Endothelial cell of umbilical vein (primary cell): Measurements from ENCODE around the gene ATRIP. TPM values are rescaled to one million over a fixed set of nuclear protein-coding genes. Genes with fewer than 3 reads are reported as not detected.

Source experiments
- BruUV-seq: library from RNA; stranded (reverse); fragments of 400-500 nt; replicated peaks from 2 replicates; lab custom pipeline; 2021; lab: Mats Ljungman, UMichigan
- CTCF ChIA-PET: fragments of 300-600, 350-600 bp; sonication (Branson Sonifier 250); formaldehyde crosslinking; loops from one replicate; lab custom pipeline; 2021; ENCODE audit warnings: antibody characterized with exemption, inconsistent platforms; lab: Charles Lee
- POLR2A ChIA-PET: fragments of 300-600, 350-600 bp; sonication (Branson Sonifier 250); formaldehyde crosslinking; loops from one replicate; lab custom pipeline; 2021; ENCODE audit warnings: antibody characterized with exemption, inconsistent platforms; lab: Charles Lee
- DNase-seq: peaks from one replicate; pipeline ENCODE4 v3.0.0-alpha.2; 2011; ENCODE audit warnings: low read depth, low spot score
- FAIRE-seq: peaks from 2 replicates; lab custom pipeline; 2011; peaks lifted over from hg19 to GRCh38; lab: Jason Lieb, UNC
- H2AFZ ChIP-seq: 2 replicates; pipeline ENCODE4 v1.6.0; 2012; ENCODE audit warnings: low read depth, low read length, control low read depth, inconsistent platforms
- H3K27ac ChIP-seq: 2 replicates; pipeline ENCODE4 v1.5.1; 2011; ENCODE audit warnings: low read depth, mild to moderate bottlenecking, control low read depth, low read length, moderate library complexity; ENCODE audit not compliant: insufficient read depth
- H3K27me3 ChIP-seq, 2 experiments: 2 replicates each; pipeline versions ENCODE4 v1.6.0 to v1.6.1; 2011; ENCODE audit warnings: low read length in 2 of 2, mixed read lengths in 1 of 2; ENCODE audit not compliant: control insufficient read depth in 2 of 2, insufficient read depth in 2 of 2
- H3K36me3 ChIP-seq, 2 experiments: 2 replicates in 1 of 2; 3 replicates in 1 of 2; pipeline ENCODE4 v1.5.1; 2011; ENCODE audit warnings: low read length in 2 of 2, mild to moderate bottlenecking in 1 of 2, moderate library complexity in 1 of 2; ENCODE audit not compliant: control insufficient read depth in 2 of 2, insufficient read depth in 2 of 2; ENCODE audit errors: extremely low read depth in 1 of 2
- H3K4me1 ChIP-seq: 3 replicates; pipeline ENCODE4 v1.5.1; 2011; ENCODE audit warnings: mild to moderate bottlenecking, low read length; ENCODE audit not compliant: control insufficient read depth, insufficient read depth; ENCODE audit errors: extremely low read depth
- H3K4me2 ChIP-seq: 2 replicates; pipeline ENCODE4 v1.6.1; 2011; ENCODE audit warnings: low read length, control low read depth, mixed read lengths; ENCODE audit not compliant: insufficient read depth
- H3K4me3 ChIP-seq, 3 experiments: fragments of 200-600 bp in 1 of 3; sonication (generic), shearing (Covaris generic) in 1 of 3; replicated peaks in 1 of 3; 2 replicates each; pipeline ENCODE4 v1.5.1; 2011 to 2016; ENCODE audit warnings: control low read depth in 3 of 3, low read length in 3 of 3, mild to moderate bottlenecking in 2 of 3, inconsistent platforms in 1 of 3, low read depth in 1 of 3, moderate library complexity in 1 of 3; ENCODE audit not compliant: insufficient read depth in 1 of 3
- H3K79me2 ChIP-seq: 2 replicates; pipeline ENCODE4 v1.6.0; 2012; ENCODE audit warnings: low read length, inconsistent platforms; ENCODE audit not compliant: control insufficient read depth, insufficient read depth
- H3K9ac ChIP-seq: replicated peaks from 2 replicates; pipeline ENCODE3; 2011; ENCODE audit warnings: low read length, control low read depth; ENCODE audit not compliant: insufficient read depth; ENCODE audit errors: extremely low read depth
- H3K9me1 ChIP-seq: replicated peaks from 3 replicates; pipeline ENCODE4 v1.6.0; 2011; ENCODE audit warnings: mild to moderate bottlenecking, low read length; ENCODE audit not compliant: control insufficient read depth, insufficient read depth; ENCODE audit errors: extremely low read depth
- H3K9me3 ChIP-seq: replicated peaks from 2 replicates; pipeline ENCODE4 v1.5.1; 2012; ENCODE audit warnings: low read length, inconsistent platforms; ENCODE audit not compliant: control insufficient read depth, insufficient read depth
- H4K20me1 ChIP-seq: replicated peaks from 2 replicates; pipeline ENCODE3; 2011; ENCODE audit warnings: mild to moderate bottlenecking, low read length; ENCODE audit not compliant: control insufficient read depth, insufficient read depth; ENCODE audit errors: extremely low read depth
- EZH2 ChIP-seq: IDR thresholded peaks from 2 replicates; pipeline ENCODE4 v1.6.1; 2012; ENCODE audit warnings: borderline replicate concordance, low read depth, mild to moderate bottlenecking, moderate library complexity, low read length, inconsistent platforms; ENCODE audit not compliant: severe bottlenecking
- FOS ChIP-seq: IDR thresholded peaks from 2 replicates; pipeline ENCODE4 v1.6.1; 2011; ENCODE audit warnings: mild to moderate bottlenecking, low read length, moderate library complexity, borderline replicate concordance; ENCODE audit not compliant: insufficient read depth
- GATA2 ChIP-seq: IDR thresholded peaks from 2 replicates; pipeline ENCODE4 v1.7.0; 2011; ENCODE audit warnings: low read depth, mild to moderate bottlenecking, moderate library complexity, mixed read lengths, low read length; ENCODE audit not compliant: insufficient read length, insufficient read depth
- POLR2A ChIP-seq: IDR thresholded peaks from 2 replicates; pipeline ENCODE4 v1.6.1; 2012; ENCODE audit warnings: low read depth, mild to moderate bottlenecking, control low read depth, low read length
- POLR2AphosphoS5 ChIP-seq: IDR thresholded peaks from 2 replicates; pipeline ENCODE4 v1.6.1; 2012; ENCODE audit warnings: low read depth, mild to moderate bottlenecking, control low read depth, low read length, moderate library complexity; ENCODE audit not compliant: insufficient read depth
- dilution Hi-C: fragments of 300-500 bp; cut with MboI; formaldehyde crosslinking; loops from one replicate; pipeline ENCODE4 v1.15.0; 2019; ENCODE audit warnings: low sequenced_read_pairs; ENCODE audit not compliant: extremely low pct_ligation_motif_present
- intact Hi-C: fragments of 100-400 bp; cut with micrococcal nuclease; formaldehyde crosslinking; loops from one replicate; pipeline ENCODE4 v1.10.0; 2022
- polyA plus RNA-seq, 4 experiments: library from polyadenylated mRNA; depleted of rRNA in 3 of 4; stranded (reverse) in 3 of 4; unstranded in 1 of 4; fragments of >200 nt; gene quantifications; 2 replicates each; pipeline versions ENCODE4 v1.2.1 to v1.2.3, GENCODE V29; 2011 to 2012; ENCODE audit warnings: missing spikeins in 1 of 4
- total RNA-seq: library from RNA; stranded (reverse); gene quantifications from 2 replicates; pipeline ENCODE4 v1.2.3, GENCODE V29; 2021
- TF ChIP-seq, protein P1 (sequence below), 2 donors: IDR thresholded peaks; 1 replicate in 1 of 2; 2 replicates in 1 of 2; pipeline ENCODE4 v1.5.1; 2011; ENCODE audit warnings: low read length in 2 of 2, mild to moderate bottlenecking in 2 of 2, moderate library complexity in 2 of 2, control low read depth in 1 of 2, inconsistent platforms in 1 of 2, low read depth in 1 of 2; ENCODE audit not compliant: insufficient read depth in 1 of 2; ENCODE audit errors: extremely low read depth in 1 of 2
- TF ChIP-seq, protein P2 (sequence below): IDR thresholded peaks from 2 replicates; pipeline ENCODE4 v1.6.1; 2011; ENCODE audit not compliant: insufficient read depth, insufficient read length

The ATRIP gene
- total and polyA plus RNA-seq, 2 donors (not counting 3 experiments of a cell fraction or from before 2014, with no cell fraction given), result 10.6 to 14.7 TPM

DNA sequence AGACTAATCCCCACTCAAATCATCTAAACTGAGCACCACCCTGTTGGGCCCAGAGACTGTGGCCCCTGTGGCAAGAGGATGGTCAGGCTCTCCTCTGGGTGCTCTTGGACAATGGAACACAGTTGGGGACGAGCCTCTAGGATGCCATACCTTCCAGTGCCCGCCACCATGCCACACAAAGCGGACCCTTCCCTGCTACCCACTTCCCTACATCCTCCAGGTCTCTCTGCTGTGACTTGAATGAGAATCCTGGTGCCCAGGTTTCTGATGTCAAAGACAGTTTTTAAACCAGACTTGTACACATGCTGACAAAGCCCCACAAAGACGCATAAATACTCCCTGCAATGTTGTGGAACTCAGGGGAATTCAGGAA lies 11.3 kb upstream of the ATRIP start:
- Histone ChIP-seq H3K4me1 (peaks cover 9% of the 10 kb centered on the region), H2AFZ (no peak overlapping the region), H3K4me3 (no peak overlapping the region), H3K9me1 (no peaks in the 10 kb centered on the region), H4K20me1 (no peaks in the 10 kb centered on the region), H3K36me3 (peaks cover 0 to 9% of the 10 kb centered on the region in 2 experiments), H3K4me2 (no peak overlapping the region), H3K79me2 (peaks cover 3% of the 10 kb centered on the region), H3K27me3 (no peaks in the 10 kb centered on the region), H3K9me3 (no peaks in the 10 kb centered on the region), H3K27ac (no peak overlapping the region), H3K9ac (no peak overlapping the region)
- FAIRE-seq, result no peak
- CTCF ChIA-PET, result interaction anchor here (0.8 to 10.4 kb wide), 40 partner anchors 9 to 278 kb away, joined by 3 to 723 read pairs (median 22); partner anchors contain the start of genes ATRIP, CAMP, CDC25A and NME6
- dilution Hi-C loops, result no loop called here
- BruUV-seq, result no TSS peak
- DNase-seq, result no peak
- intact Hi-C loops, result no loop called here
- POLR2A ChIA-PET, result interaction anchor here (1.5 kb wide), 1 partner anchor 34 kb away, joined by 7 read pairs; no protein-coding TSS in a partner anchor
- TF ChIP-seq EZH2 (no peak), FOS (no peak), GATA2 (no peak)

DNA sequence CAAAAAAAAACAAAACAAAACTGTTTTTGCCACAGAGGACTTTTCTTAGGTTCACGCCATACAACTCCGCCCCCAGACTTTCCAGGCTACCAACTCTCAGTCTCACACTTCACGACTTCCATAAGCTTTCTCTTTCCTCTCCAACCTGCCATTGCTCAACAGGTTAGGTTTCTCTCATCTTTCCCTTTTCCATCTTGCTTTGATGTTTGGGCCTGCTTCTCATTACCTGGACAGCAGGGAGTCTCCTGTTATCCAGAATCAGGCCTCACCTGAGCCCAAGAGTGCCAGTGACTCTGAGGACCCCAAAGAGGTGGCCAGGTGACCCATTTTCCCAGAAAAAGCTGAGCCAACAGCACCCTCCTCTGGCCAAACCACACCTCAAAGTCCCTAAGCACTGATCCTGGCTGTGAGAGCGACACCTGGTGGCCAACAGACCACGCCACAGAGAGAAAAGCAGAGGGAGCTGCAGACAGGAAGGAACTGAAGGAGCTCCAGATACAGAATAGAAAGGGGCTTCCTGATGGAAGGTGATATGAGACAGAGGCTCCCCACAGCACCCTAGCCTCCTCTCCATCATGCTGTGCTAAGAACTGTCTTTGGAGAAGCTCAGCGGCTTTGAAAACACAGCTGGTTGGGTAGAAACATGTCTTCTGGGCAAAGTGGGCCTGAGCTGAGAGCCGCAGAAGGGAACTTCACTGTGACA lies 10.6 kb upstream of the ATRIP start:
- intact Hi-C loops (loop anchor here (1.0 kb wide), 4 partner anchors 35 to 242 kb away; no protein-coding TSS in a partner anchor), dilution Hi-C loops (no loop called here)
- Histone ChIP-seq H3K9me1 (no peaks in the 10 kb centered on the region), H3K4me2 (no peak overlapping the region), H3K27ac (no peak overlapping the region), H3K36me3 (peaks cover 0 to 9% of the 10 kb centered on the region in 2 experiments), H3K27me3 (no peaks in the 10 kb centered on the region), H3K9me3 (no peaks in the 10 kb centered on the region), H4K20me1 (no peaks in the 10 kb centered on the region), H3K79me2 (peaks cover 10% of the 10 kb centered on the region), H3K4me1 (peaks cover 9% of the 10 kb centered on the region), H3K4me3 (no peak overlapping the region), H2AFZ (no peak overlapping the region), H3K9ac (no peak overlapping the region)
- FAIRE-seq, result peak; percentile 94
- CTCF ChIA-PET, result interaction anchor here (0.6 to 10.4 kb wide), 92 partner anchors 9 to 914 kb away, joined by 3 to 723 read pairs (median 6); partner anchors contain the start of genes ATRIP, CAMP, CDC25A and CELSR3
- no peak for TF ChIP-seq POLR2A
- TF ChIP-seq, protein P1, sequence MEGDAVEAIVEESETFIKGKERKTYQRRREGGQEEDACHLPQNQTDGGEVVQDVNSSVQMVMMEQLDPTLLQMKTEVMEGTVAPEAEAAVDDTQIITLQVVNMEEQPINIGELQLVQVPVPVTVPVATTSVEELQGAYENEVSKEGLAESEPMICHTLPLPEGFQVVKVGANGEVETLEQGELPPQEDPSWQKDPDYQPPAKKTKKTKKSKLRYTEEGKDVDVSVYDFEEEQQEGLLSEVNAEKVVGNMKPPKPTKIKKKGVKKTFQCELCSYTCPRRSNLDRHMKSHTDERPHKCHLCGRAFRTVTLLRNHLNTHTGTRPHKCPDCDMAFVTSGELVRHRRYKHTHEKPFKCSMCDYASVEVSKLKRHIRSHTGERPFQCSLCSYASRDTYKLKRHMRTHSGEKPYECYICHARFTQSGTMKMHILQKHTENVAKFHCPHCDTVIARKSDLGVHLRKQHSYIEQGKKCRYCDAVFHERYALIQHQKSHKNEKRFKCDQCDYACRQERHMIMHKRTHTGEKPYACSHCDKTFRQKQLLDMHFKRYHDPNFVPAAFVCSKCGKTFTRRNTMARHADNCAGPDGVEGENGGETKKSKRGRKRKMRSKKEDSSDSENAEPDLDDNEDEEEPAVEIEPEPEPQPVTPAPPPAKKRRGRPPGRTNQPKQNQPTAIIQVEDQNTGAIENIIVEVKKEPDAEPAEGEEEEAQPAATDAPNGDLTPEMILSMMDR (IDR thresholded peaks at IDR 0.05; ENCODE audit: extremely low read depth in 1 of 2, insufficient read depth in 1 of 2, low read depth in 1 of 2, low read length in 2 of 2), result peak; percentile 100
- TF ChIP-seq, protein P2, sequence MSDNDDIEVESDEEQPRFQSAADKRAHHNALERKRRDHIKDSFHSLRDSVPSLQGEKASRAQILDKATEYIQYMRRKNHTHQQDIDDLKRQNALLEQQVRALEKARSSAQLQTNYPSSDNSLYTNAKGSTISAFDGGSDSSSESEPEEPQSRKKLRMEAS, result no peak
- no peak for TF ChIP-seq POLR2AphosphoS5
- peak; percentile 82 for DNase-seq
- no TSS peak for BruUV-seq
- POLR2A ChIA-PET, result interaction anchor here (0.5 to 1.5 kb wide), 4 partner anchors 11 to 423 kb away, joined by 3 to 7 read pairs (median 4); partner anchors contain the start of genes ATRIP and ZNF589
